ENCODE data around the gene KIAA1549.
A peak's percentile ranks its signal among the peaks of the same experiment; 100 is the strongest.

KIAA1549 gene

GRCh38 chr7:138934367-138934766 lies 46.8 kb downstream of the KIAA1549 start:
- no peak overlapping the region for H3K4me2 ChIP-seq
- H3K4me3 ChIP-seq (IDR thresholded peaks at IDR 0.05; ENCODE audit: insufficient read depth, low read depth, low read length) = no peak overlapping the region
- H2AFZ ChIP-seq (ENCODE audit: low read depth) = no peak overlapping the region
- no peak overlapping the region for H3K27ac ChIP-seq
- no peaks in the 10 kb centered on the region for H4K20me1 ChIP-seq (ENCODE audit: insufficient read depth)
- no peaks in the 10 kb centered on the region for H3K79me2 ChIP-seq (ENCODE audit: insufficient read depth, low read depth)
- no peaks in the 10 kb centered on the region for H3K27me3 ChIP-seq (ENCODE audit: insufficient read depth, low read depth)
- no peaks in the 10 kb centered on the region for H3K4me1 ChIP-seq (ENCODE audit: low read depth, poor library complexity, severe bottlenecking)
- TF ChIP-seq CTCF (conservative IDR thresholded peaks at IDR 0.05; ENCODE audit: low read depth, low read length) = no peak
- no peak overlapping the region for H3K9ac ChIP-seq
- H3K36me3 ChIP-seq (ENCODE audit: insufficient read depth) = no peaks in the 10 kb centered on the region

DNA sequence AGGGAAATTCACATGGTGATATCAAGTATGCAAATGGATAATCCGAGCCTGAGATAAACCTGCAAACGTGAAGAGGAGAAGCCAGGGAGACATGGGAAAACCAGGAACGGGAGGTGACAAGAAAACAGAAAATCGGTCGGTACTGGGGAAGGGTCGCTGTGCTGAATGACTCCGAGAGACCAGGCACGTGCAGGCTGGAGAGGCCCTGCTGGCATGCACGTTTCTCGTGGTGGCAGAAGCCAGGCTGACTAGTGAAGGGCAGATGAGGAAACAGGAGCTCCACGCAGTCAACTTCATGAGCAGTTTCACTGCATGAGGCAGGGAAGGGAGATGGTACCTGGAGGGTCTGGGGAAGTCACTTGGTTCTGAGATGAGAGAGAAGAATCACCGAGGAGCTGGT lies 48.3 kb downstream of the KIAA1549 start:
- H3K27me3 ChIP-seq (ENCODE audit: insufficient read depth, low read depth) = no peaks in the 10 kb centered on the region
- no peaks in the 10 kb centered on the region for H3K36me3 ChIP-seq (ENCODE audit: insufficient read depth)
- H3K79me2 ChIP-seq (ENCODE audit: insufficient read depth, low read depth) = no peaks in the 10 kb centered on the region
- no peak overlapping the region for H3K27ac ChIP-seq
- no peak overlapping the region for H2AFZ ChIP-seq (ENCODE audit: low read depth)
- no peak overlapping the region for H3K4me3 ChIP-seq (IDR thresholded peaks at IDR 0.05; ENCODE audit: insufficient read depth, low read depth, low read length)
- TF ChIP-seq CTCF (conservative IDR thresholded peaks at IDR 0.05; ENCODE audit: low read depth, low read length) = no peak
- no peak overlapping the region for H3K9ac ChIP-seq
- H4K20me1 ChIP-seq (ENCODE audit: insufficient read depth) = no peaks in the 10 kb centered on the region
- peaks cover 9% of the 10 kb centered on the region for H3K4me1 ChIP-seq (ENCODE audit: low read depth, poor library complexity, severe bottlenecking)
- no peak overlapping the region for H3K4me2 ChIP-seq

- Histone ChIP-seq H3K27me3 (ENCODE audit: insufficient read depth, low read depth) (no peaks in the 10 kb centered on the region), H3K27ac (no peak overlapping the region), H3K9ac (no peak overlapping the region), H3K79me2 (ENCODE audit: insufficient read depth, low read depth) (no peaks in the 10 kb centered on the region), H2AFZ (ENCODE audit: low read depth) (no peak overlapping the region), H3K4me1 (ENCODE audit: low read depth, poor library complexity, severe bottlenecking) (peaks cover 14% of the 10 kb centered on the region), H3K36me3 (ENCODE audit: insufficient read depth) (no peaks in the 10 kb centered on the region), H3K4me3 (IDR thresholded peaks at IDR 0.05; ENCODE audit: insufficient read depth, low read depth, low read length) (no peak overlapping the region), H4K20me1 (ENCODE audit: insufficient read depth) (no peaks in the 10 kb centered on the region), H3K4me2 (no peak overlapping the region)
- TF ChIP-seq CTCF (conservative IDR thresholded peaks at IDR 0.05; ENCODE audit: low read depth, low read length) = no peak
Observed at GRCh38 chr7:138932427-138932826, 48.8 kb downstream of the KIAA1549 start.

DNA sequence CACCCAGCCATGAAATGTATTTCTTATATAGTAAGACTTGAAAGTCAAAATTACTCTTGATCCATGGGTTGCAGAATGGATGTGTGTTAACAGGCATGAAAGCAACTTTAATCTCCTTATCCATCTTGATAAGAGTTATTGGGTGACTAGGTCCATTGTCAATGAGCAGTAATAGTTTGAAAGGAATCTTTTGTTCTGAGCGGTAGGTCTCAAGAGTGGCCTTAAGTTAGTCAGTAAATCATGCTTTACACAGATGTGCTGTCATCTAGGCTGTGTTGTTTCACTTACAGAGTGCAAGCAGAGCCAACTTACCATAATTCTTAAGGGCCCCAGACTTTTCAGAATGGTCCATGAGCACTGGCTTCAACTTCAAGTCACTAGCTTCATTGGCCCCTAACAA lies 51.2 kb downstream of the KIAA1549 start:
- Histone ChIP-seq H3K27ac (no peak overlapping the region), H4K20me1 (ENCODE audit: insufficient read depth) (no peaks in the 10 kb centered on the region), H2AFZ (ENCODE audit: low read depth) (no peak overlapping the region), H3K4me2 (no peak overlapping the region), H3K79me2 (ENCODE audit: insufficient read depth, low read depth) (no peaks in the 10 kb centered on the region), H3K4me3 (IDR thresholded peaks at IDR 0.05; ENCODE audit: insufficient read depth, low read depth, low read length) (no peak overlapping the region), H3K27me3 (ENCODE audit: insufficient read depth, low read depth) (no peaks in the 10 kb centered on the region), H3K36me3 (ENCODE audit: insufficient read depth) (no peaks in the 10 kb centered on the region), H3K4me1 (ENCODE audit: low read depth, poor library complexity, severe bottlenecking) (peaks cover 38% of the 10 kb centered on the region), H3K9ac (no peak overlapping the region)
- no peak for TF ChIP-seq CTCF (conservative IDR thresholded peaks at IDR 0.05; ENCODE audit: low read depth, low read length)

DNA sequence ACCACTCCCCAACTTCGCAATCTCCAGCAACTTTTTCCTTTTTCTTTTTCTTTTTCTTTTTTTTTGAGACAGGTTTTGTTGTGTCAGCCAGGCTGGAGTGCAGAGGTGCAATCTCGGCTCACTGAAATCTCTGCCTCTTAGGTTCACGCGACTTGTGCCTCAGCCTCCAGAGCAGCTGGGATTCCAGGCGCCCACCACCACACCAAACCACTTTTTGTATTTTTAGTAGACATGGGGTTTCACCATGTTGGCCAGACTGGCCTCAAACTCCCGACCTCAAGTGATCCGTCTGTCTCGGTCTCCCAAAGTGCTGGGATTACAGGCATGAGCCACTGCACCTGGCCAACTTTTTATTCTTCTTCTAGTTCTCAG lies 55.0 kb downstream of the KIAA1549 start:
- H3K4me1 ChIP-seq (ENCODE audit: low read depth, poor library complexity, severe bottlenecking) = peaks cover 53% of the 10 kb centered on the region
- TF ChIP-seq CTCF (conservative IDR thresholded peaks at IDR 0.05; ENCODE audit: low read depth, low read length) = no peak

More for the DNA sequence above, 55.0 kb downstream of the KIAA1549 start:
- no peak overlapping the region for H3K4me3 ChIP-seq (IDR thresholded peaks at IDR 0.05; ENCODE audit: insufficient read depth, low read depth, low read length)
- H3K79me2 ChIP-seq (ENCODE audit: insufficient read depth, low read depth) = no peaks in the 10 kb centered on the region
- no peaks in the 10 kb centered on the region for H3K36me3 ChIP-seq (ENCODE audit: insufficient read depth)
- no peaks in the 10 kb centered on the region for H4K20me1 ChIP-seq (ENCODE audit: insufficient read depth)
- peak overlapping the region; percentile 49 for H2AFZ ChIP-seq (ENCODE audit: low read depth)
- no peaks in the 10 kb centered on the region for H3K27me3 ChIP-seq (ENCODE audit: insufficient read depth, low read depth)
- H3K27ac ChIP-seq = peak overlapping the region; percentile 91
- H3K4me2 ChIP-seq = peak overlapping the region; percentile 35
- peak overlapping the region; percentile 65 for H3K9ac ChIP-seq

Data from KMS-11 (cell line).